Smooth muscle cell (in vitro differentiated cells): Measurements from ENCODE around the gene EMID1. TPM values are rescaled to one million over a fixed set of nuclear protein-coding genes. Genes with fewer than 3 reads are reported as not detected.

Source experiments
- DNase-seq: peaks from one replicate; lab custom pipeline; 2025; ENCODE audit not compliant: unreplicated experiment; lab: John Stamatoyannopoulos, UW
- H2AFZ ChIP-seq: fragments of 200-600 bp; sonication (generic); 2 replicates; pipeline ENCODE4 v1.6.0; 2016; ENCODE audit warnings: antibody characterized with exemption, low read depth, mild to moderate bottlenecking
- H3F3A ChIP-seq: fragments of 200-600 bp; sonication (generic); 2 replicates; pipeline ENCODE4 v1.6.0; 2017; ENCODE audit warnings: antibody characterized with exemption, low read depth
- H3K27ac ChIP-seq: fragments of 200-600 bp; sonication (generic); 2 replicates; pipeline ENCODE4 v1.5.1; 2016; ENCODE audit warnings: low read depth, mild to moderate bottlenecking
- H3K27me3 ChIP-seq: fragments of 200-600 bp; sonication (generic); 2 replicates; pipeline ENCODE4 v1.6.1; 2016; ENCODE audit warnings: low read depth, mild to moderate bottlenecking
- H3K36me3 ChIP-seq: fragments of 200-600 bp; sonication (generic); 2 replicates; pipeline ENCODE4 v1.5.1; 2016; ENCODE audit warnings: low read depth
- H3K4me1 ChIP-seq: fragments of 200-600 bp; sonication (generic); 2 replicates; pipeline ENCODE4 v1.5.1; 2016; ENCODE audit warnings: low read depth
- H3K4me2 ChIP-seq: fragments of 200-600 bp; sonication (generic); 2 replicates; pipeline ENCODE4 v1.6.0; 2016; ENCODE audit warnings: mild to moderate bottlenecking
- H3K4me3 ChIP-seq: fragments of 200-600 bp; sonication (generic); 2 replicates; pipeline ENCODE4 v1.5.1; 2016; ENCODE audit warnings: mild to moderate bottlenecking
- H3K79me2 ChIP-seq: fragments of 200-600 bp; sonication (generic); 2 replicates; pipeline ENCODE4 v1.6.0; 2016; ENCODE audit warnings: low read depth, mild to moderate bottlenecking
- H3K9ac ChIP-seq: fragments of 200-600 bp; sonication (generic); 2 replicates; pipeline ENCODE4 v1.6.0; 2016; ENCODE audit warnings: low read depth
- H3K9me3 ChIP-seq: fragments of 200-600 bp; sonication (generic); replicated peaks from 2 replicates; pipeline ENCODE4 v1.5.1; 2016; ENCODE audit warnings: low read depth
- H4K20me1 ChIP-seq: fragments of 200-600 bp; sonication (generic); 2 replicates; pipeline ENCODE4 v1.6.0; 2016; ENCODE audit warnings: low read depth
- CTCF ChIP-seq: fragments of 200-600 bp; sonication (generic); IDR thresholded peaks from 2 replicates; pipeline ENCODE4 v1.5.1; 2017; ENCODE audit warnings: borderline replicate concordance, mild to moderate bottlenecking, antibody characterized with exemption; ENCODE audit not compliant: insufficient read depth, poor library complexity, severe bottlenecking
- WGBS: methylation state at CpG from one replicate; pipeline ENCODE4 v1.1.7; 2016; ENCODE audit warnings: low lambda C conversion rate; 5-methylcytosine and 5-hydroxymethylcytosine counted together
- polyA plus RNA-seq: library from polyadenylated mRNA; unstranded; fragments of >200 nt; fragmentation: Nextera tagmentation; extraction: Ambion mirVana; gene quantifications from 2 replicates; pipeline ENCODE4 v1.2.1, GENCODE V29; 2016
- total RNA-seq: library from RNA; depleted of rRNA; stranded (reverse); fragments of >200 nt; gene quantifications from 2 replicates; pipeline ENCODE4 v1.2.3, GENCODE V29; 2014

The EMID1 gene
- total and polyA plus RNA-seq, 2 experiments from 2014 or later, result 1.1 to 3.9 TPM

- Histone ChIP-seq H3K27ac (no peak overlapping the region), H2AFZ (no peak overlapping the region), H4K20me1 (no peaks in the 10 kb centered on the region), H3K27me3 (no peaks in the 10 kb centered on the region), H3K4me1 (peaks cover 6% of the 10 kb centered on the region), H3K9me3 (no peaks in the 10 kb centered on the region), H3K4me2 (no peak overlapping the region), H3K79me2 (no peaks in the 10 kb centered on the region), H3K9ac (no peak overlapping the region), H3K36me3 (no peaks in the 10 kb centered on the region), H3K4me3 (no peak overlapping the region), H3F3A (peaks cover 9% of the 10 kb centered on the region)
- TF ChIP-seq CTCF, result no peak
- DNase-seq, result no peak
- WGBS, result 94% methylated on average over 5 of the region's 5 CpGs
Measured at GRCh38 chr22:29207243-29207550, 1.5 kb downstream of the EMID1 start.

GRCh38 chr22:29207562-29208501, 2.1 kb downstream of the EMID1 start:
- Histone ChIP-seq H3K36me3 (no peaks in the 10 kb centered on the region), H3K4me3 (no peak overlapping the region), H2AFZ (no peak overlapping the region), H3K4me2 (no peak overlapping the region), H3K9ac (no peak overlapping the region), H3K27me3 (no peaks in the 10 kb centered on the region), H3F3A (peaks cover 9% of the 10 kb centered on the region), H3K27ac (no peak overlapping the region), H4K20me1 (no peaks in the 10 kb centered on the region), H3K79me2 (no peaks in the 10 kb centered on the region), H3K4me1 (peaks cover 6% of the 10 kb centered on the region), H3K9me3 (no peaks in the 10 kb centered on the region)
- no peak for DNase-seq
- WGBS, result 74% methylated on average over 11 of the region's 11 CpGs
- no peak for TF ChIP-seq CTCF

GRCh38 chr22:29208502-29208862, 2.8 kb downstream of the EMID1 start:
- no peak for DNase-seq
- Histone ChIP-seq H3K36me3 (no peaks in the 10 kb centered on the region), H3K9me3 (no peaks in the 10 kb centered on the region), H3K4me2 (no peak overlapping the region), H3K4me3 (no peak overlapping the region), H4K20me1 (no peaks in the 10 kb centered on the region), H3K4me1 (peaks cover 6% of the 10 kb centered on the region), H3K79me2 (no peaks in the 10 kb centered on the region), H3K9ac (no peak overlapping the region), H3K27me3 (no peaks in the 10 kb centered on the region), H2AFZ (no peak overlapping the region), H3F3A (peaks cover 9% of the 10 kb centered on the region), H3K27ac (no peak overlapping the region)
- WGBS, result 93% methylated on average over 4 of the region's 4 CpGs
- TF ChIP-seq CTCF, result no peak
